ENCODE data around the gene KBTBD2.
"Not testable (repeated sequence)": the region's sequence is repeated elsewhere in the genome, so short reads cannot be mapped to it uniquely, and the experiment has no call there.

Gene KBTBD2

DNA sequence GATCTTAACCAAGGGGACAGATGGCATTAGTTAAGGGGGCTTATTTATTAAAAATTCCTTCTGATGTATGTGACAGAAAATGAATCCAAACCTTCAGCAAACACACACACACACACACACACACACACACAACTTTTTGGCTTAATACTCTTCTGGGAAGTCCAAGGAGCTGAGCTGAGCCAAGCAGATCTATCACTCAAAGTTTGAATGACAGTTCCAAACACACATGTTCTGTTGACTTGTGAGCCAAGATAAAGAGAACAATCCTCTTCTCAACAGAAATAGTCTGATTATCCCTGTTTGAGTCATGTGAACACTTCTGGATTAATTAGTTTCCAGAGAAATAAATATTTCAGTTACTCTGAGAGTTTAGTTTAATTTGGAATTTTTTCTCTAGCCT, 31.5 kb downstream of the KBTBD2 start:
- TF ChIP-seq, protein P1, sequence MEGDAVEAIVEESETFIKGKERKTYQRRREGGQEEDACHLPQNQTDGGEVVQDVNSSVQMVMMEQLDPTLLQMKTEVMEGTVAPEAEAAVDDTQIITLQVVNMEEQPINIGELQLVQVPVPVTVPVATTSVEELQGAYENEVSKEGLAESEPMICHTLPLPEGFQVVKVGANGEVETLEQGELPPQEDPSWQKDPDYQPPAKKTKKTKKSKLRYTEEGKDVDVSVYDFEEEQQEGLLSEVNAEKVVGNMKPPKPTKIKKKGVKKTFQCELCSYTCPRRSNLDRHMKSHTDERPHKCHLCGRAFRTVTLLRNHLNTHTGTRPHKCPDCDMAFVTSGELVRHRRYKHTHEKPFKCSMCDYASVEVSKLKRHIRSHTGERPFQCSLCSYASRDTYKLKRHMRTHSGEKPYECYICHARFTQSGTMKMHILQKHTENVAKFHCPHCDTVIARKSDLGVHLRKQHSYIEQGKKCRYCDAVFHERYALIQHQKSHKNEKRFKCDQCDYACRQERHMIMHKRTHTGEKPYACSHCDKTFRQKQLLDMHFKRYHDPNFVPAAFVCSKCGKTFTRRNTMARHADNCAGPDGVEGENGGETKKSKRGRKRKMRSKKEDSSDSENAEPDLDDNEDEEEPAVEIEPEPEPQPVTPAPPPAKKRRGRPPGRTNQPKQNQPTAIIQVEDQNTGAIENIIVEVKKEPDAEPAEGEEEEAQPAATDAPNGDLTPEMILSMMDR (IDR thresholded peaks at IDR 0.05; ENCODE audit: borderline replicate concordance, extremely low read depth, low read length, poor library complexity, severe bottlenecking): no peak
- no peak for TF ChIP-seq EZH2 (IDR thresholded peaks at IDR 0.05; ENCODE audit: borderline replicate concordance, low read depth, low read length, severe bottlenecking)
- Histone ChIP-seq H3K9me3 (ENCODE audit: insufficient read depth, low read length, severe bottlenecking) (no peaks in the 10 kb centered on the region), H3K4me2 (ENCODE audit: insufficient read depth, low read length) (no peak overlapping the region), H3K36me3 (ENCODE audit: insufficient read depth, low read length) (no peaks in the 10 kb centered on the region), H3K79me2 (ENCODE audit: insufficient read depth, low read length) (no peaks in the 10 kb centered on the region), H3K4me1 (ENCODE audit: insufficient read depth, low read length) (no peaks in the 10 kb centered on the region), H3K9ac (ENCODE audit: low read depth, low read length) (no peak overlapping the region), H3K27ac (ENCODE audit: low read length) (no peak overlapping the region), H2AFZ (ENCODE audit: low read depth, low read length) (no peak overlapping the region), H3K4me3 (ENCODE audit: low read depth in 1 of 2, low read length in 2 of 2) (no peak overlapping the region), H3K27me3 (ENCODE audit: insufficient read depth, low read length, poor library complexity) (no peaks in the 10 kb centered on the region), H4K20me1 (ENCODE audit: insufficient read depth, low read length) (peaks cover 5% of the 10 kb centered on the region; the same call in 1 of the 2 replicates)
- DNase-seq (no peak), ATAC-seq (ENCODE audit: insufficient read depth, low read depth) (no peak)

DNA sequence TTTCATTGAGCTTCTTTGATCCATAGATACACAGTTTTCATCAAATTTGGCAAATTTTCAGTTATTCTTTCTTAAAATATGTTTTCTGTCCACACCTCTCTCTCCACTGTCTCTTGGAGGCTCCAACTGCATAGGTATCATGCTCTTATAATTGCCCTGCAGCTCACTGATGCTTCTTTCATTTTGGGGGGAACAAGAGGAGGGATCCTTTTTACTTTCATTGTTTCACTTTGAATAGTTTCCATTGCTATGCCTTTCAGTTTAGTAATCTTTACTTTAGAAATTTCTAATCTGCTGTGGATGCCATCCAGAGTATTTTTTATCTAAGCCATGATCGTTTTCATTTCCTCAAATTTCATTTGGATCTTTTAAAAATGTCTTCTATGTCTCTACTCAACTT, 32.9 kb downstream of the KBTBD2 start:
- H3K4me1 ChIP-seq (ENCODE audit: insufficient read depth, low read length): no peaks in the 10 kb centered on the region
- no peak overlapping the region for H3K4me2 ChIP-seq (ENCODE audit: insufficient read depth, low read length)
- no peak for DNase-seq
- no peaks in the 10 kb centered on the region for H3K27me3 ChIP-seq (ENCODE audit: insufficient read depth, low read length, poor library complexity)
- no peak overlapping the region for H3K9ac ChIP-seq (ENCODE audit: low read depth, low read length)
- H3K9me3 ChIP-seq (ENCODE audit: insufficient read depth, low read length, severe bottlenecking): no peaks in the 10 kb centered on the region
- H3K79me2 ChIP-seq (ENCODE audit: insufficient read depth, low read length): no peaks in the 10 kb centered on the region
- H3K27ac ChIP-seq (ENCODE audit: low read length): no peak overlapping the region
- no peak overlapping the region for H2AFZ ChIP-seq (ENCODE audit: low read depth, low read length)
- H3K36me3 ChIP-seq (ENCODE audit: insufficient read depth, low read length): no peaks in the 10 kb centered on the region
- no peak for ATAC-seq (ENCODE audit: insufficient read depth, low read depth)
- H3K4me3 ChIP-seq (ENCODE audit: low read depth in 1 of 2, low read length in 2 of 2): no peak overlapping the region
- H4K20me1 ChIP-seq (ENCODE audit: insufficient read depth, low read length): peaks cover 3% of the 10 kb centered on the region; the same call in 1 of the 2 replicates
- TF ChIP-seq EZH2 (IDR thresholded peaks at IDR 0.05; ENCODE audit: borderline replicate concordance, low read depth, low read length, severe bottlenecking): no peak
- TF ChIP-seq, protein P1 (IDR thresholded peaks at IDR 0.05; ENCODE audit: borderline replicate concordance, extremely low read depth, low read length, poor library complexity, severe bottlenecking): no peak

DNA sequence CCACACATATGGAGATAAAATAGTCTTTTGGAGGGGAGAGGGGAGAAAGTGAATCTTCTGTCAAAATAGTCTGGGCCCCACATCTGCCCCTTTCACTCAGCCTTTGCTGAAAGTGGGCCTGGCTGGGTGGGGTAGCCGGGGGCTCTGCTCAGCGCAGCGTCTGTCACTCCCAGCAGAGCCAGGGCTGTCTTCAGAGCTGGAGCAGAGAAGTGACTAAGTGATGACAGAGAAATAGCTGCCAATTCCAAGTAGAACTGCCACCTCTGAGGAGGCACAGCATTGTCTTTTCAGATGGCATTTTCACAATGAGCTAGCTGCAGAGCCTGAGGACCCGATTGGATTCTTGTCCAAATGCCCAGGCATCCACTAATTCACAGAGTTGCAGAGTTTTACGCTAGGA, 34.5 kb downstream of the KBTBD2 start:
- H3K36me3 ChIP-seq (ENCODE audit: insufficient read depth, low read length); H4K20me1 ChIP-seq (ENCODE audit: insufficient read depth, low read length); DNase-seq; H3K27me3 ChIP-seq (ENCODE audit: insufficient read depth, low read length, poor library complexity); H3K4me2 ChIP-seq (ENCODE audit: insufficient read depth, low read length); H3K27ac ChIP-seq (ENCODE audit: low read length); H2AFZ ChIP-seq (ENCODE audit: low read depth, low read length); H3K9ac ChIP-seq (ENCODE audit: low read depth, low read length); H3K79me2 ChIP-seq (ENCODE audit: insufficient read depth, low read length); H3K4me1 ChIP-seq (ENCODE audit: insufficient read depth, low read length); ATAC-seq (ENCODE audit: insufficient read depth, low read depth); H3K9me3 ChIP-seq (ENCODE audit: insufficient read depth, low read length, severe bottlenecking); H3K4me3 ChIP-seq (ENCODE audit: low read depth in 1 of 2, low read length in 2 of 2): not testable (repeated sequence)

DNA sequence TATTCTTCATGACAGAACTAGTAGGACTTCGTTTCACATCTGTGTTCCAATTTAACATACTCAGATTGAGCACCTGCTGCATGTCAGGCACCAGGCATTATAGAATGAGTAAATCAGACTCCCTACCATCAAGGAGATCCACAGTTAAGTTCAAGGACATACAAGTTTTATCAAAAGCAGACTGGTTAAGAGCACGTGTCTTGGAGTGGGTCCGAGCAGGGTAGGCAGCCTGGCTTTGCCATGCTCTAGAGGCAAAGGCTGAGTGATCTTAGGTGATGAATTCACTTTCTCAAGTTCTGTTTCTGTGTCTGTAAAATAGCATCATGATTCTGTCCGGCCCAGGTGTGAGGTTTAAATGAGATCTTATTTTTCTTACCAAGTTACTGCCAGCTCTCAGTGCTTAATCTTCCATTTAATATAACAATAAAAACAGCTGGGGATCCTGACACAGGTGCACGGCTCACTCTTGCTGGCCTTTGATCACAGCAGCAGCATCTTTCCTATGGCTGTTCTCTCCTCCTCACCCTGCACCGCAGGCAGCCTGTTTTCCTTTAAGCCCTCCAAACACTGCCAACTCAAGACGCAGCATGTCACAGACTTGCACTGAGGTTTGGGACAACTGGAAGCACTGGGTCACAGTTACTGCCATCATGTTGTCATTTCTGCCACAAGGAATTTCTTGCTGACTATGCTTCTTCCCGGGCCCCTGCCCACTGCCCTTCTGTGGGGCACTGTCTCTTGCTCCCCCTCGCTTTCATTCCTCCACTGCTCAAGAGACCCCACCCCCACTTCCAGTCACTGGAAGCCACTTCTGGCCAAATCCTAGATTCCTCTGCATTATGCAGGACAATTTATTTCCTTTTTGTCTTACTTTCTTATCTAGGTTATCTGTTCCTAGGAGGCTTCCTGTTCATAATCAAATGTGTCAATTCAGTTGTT, 35.5 kb downstream of the KBTBD2 start:
- DNase-seq; H3K4me3 ChIP-seq (ENCODE audit: low read depth in 1 of 2, low read length in 2 of 2); H3K27ac ChIP-seq (ENCODE audit: low read length); H3K36me3 ChIP-seq (ENCODE audit: insufficient read depth, low read length); H3K27me3 ChIP-seq (ENCODE audit: insufficient read depth, low read length, poor library complexity); H3K4me2 ChIP-seq (ENCODE audit: insufficient read depth, low read length); ATAC-seq (ENCODE audit: insufficient read depth, low read depth); H3K9ac ChIP-seq (ENCODE audit: low read depth, low read length); H2AFZ ChIP-seq (ENCODE audit: low read depth, low read length); H3K9me3 ChIP-seq (ENCODE audit: insufficient read depth, low read length, severe bottlenecking); H4K20me1 ChIP-seq (ENCODE audit: insufficient read depth, low read length); H3K79me2 ChIP-seq (ENCODE audit: insufficient read depth, low read length); H3K4me1 ChIP-seq (ENCODE audit: insufficient read depth, low read length): not testable (repeated sequence)

DNA sequence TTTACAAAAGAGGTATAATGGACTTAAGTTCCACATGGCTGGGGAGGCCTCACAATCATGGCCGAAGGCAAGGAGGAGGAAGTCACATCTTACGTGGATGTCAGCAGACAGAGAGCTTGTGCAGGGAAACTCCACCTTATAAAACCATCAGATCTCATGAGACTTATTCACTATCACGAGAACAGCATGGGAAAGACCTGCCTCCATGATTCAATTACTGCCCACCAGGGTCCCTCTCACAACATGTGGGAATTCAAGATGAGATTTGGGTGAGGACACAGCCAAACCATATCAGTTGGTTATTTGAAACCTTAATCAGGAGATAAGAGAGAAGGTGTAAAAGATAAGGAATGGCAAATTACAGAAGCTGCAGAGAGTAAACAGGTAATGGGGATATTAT, 40.9 kb downstream of the KBTBD2 start:
- H4K20me1 ChIP-seq (ENCODE audit: insufficient read depth, low read length); H3K36me3 ChIP-seq (ENCODE audit: insufficient read depth, low read length); H3K4me2 ChIP-seq (ENCODE audit: insufficient read depth, low read length); H3K27ac ChIP-seq (ENCODE audit: low read length); ATAC-seq (ENCODE audit: insufficient read depth, low read depth); DNase-seq; H3K4me3 ChIP-seq (ENCODE audit: low read depth in 1 of 2, low read length in 2 of 2); H3K79me2 ChIP-seq (ENCODE audit: insufficient read depth, low read length); H3K4me1 ChIP-seq (ENCODE audit: insufficient read depth, low read length); H3K9me3 ChIP-seq (ENCODE audit: insufficient read depth, low read length, severe bottlenecking); H2AFZ ChIP-seq (ENCODE audit: low read depth, low read length); H3K9ac ChIP-seq (ENCODE audit: low read depth, low read length); H3K27me3 ChIP-seq (ENCODE audit: insufficient read depth, low read length, poor library complexity): not testable (repeated sequence)

DNA sequence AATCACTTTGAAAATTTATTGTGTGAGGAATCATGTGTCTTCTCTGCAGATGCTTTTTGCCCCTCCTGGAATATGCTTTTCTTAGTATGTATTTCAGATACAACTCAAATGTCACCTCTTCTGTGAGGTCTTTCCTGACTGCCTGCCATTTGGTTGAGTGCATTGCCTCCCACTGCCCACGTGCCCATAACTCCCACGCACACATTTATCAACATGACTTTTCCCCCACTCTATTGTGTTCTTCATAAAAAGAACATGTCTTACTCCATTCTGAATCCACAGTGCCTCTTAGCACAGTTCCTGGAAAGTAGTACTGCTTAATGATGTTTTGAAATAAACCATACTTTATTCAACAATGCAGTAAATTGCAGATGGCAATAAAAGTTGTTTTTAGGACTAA, 42.9 kb downstream of the KBTBD2 start:
- not testable (repeated sequence) for H3K9ac ChIP-seq (ENCODE audit: low read depth, low read length); H3K27me3 ChIP-seq (ENCODE audit: insufficient read depth, low read length, poor library complexity); H3K4me3 ChIP-seq (ENCODE audit: low read depth in 1 of 2, low read length in 2 of 2); H3K9me3 ChIP-seq (ENCODE audit: insufficient read depth, low read length, severe bottlenecking); H3K79me2 ChIP-seq (ENCODE audit: insufficient read depth, low read length); DNase-seq; ATAC-seq (ENCODE audit: insufficient read depth, low read depth); H3K4me2 ChIP-seq (ENCODE audit: insufficient read depth, low read length); H3K4me1 ChIP-seq (ENCODE audit: insufficient read depth, low read length); H4K20me1 ChIP-seq (ENCODE audit: insufficient read depth, low read length); H2AFZ ChIP-seq (ENCODE audit: low read depth, low read length); H3K27ac ChIP-seq (ENCODE audit: low read length); H3K36me3 ChIP-seq (ENCODE audit: insufficient read depth, low read length)
